ENCODE data around the gene RNF123.

GRCh38 chr3:49721596-49721895 lies 32.2 kb downstream of the RNF123 start:
- TF ChIP-seq EZH2phosphoT487 (IDR thresholded peaks at IDR 0.05; ENCODE audit: unreplicated experiment) (no peak), CTCF (conservative IDR thresholded peaks at IDR 0.05; ENCODE audit: low read depth in 2 of 2) (no peak), REST (IDR thresholded peaks at IDR 0.05; ENCODE audit: unreplicated experiment) (no peak), NANOG (IDR thresholded peaks at IDR 0.05; ENCODE audit: borderline replicate concordance) (no peak), POLR2AphosphoS5 (IDR thresholded peaks at IDR 0.05; ENCODE audit: low read depth) (0 out of 2 replicates have a peak, but pooled peaks have one; percentile 0), CREB1 (CRISPR knock-in tag; IDR thresholded peaks at IDR 0.05; ENCODE audit: low read depth) (no peak), EZH2 (IDR thresholded peaks at IDR 0.05; ENCODE audit: low read depth, unreplicated experiment) (no peak), JUNB (IDR thresholded peaks at IDR 0.05; ENCODE audit: unreplicated experiment) (no peak), ZNF114 (CRISPR knock-in tag; IDR thresholded peaks at IDR 0.05) (no peak)

Data from GM23338 (cell line).